ENCODE data around the gene PTPRA.

DNA sequence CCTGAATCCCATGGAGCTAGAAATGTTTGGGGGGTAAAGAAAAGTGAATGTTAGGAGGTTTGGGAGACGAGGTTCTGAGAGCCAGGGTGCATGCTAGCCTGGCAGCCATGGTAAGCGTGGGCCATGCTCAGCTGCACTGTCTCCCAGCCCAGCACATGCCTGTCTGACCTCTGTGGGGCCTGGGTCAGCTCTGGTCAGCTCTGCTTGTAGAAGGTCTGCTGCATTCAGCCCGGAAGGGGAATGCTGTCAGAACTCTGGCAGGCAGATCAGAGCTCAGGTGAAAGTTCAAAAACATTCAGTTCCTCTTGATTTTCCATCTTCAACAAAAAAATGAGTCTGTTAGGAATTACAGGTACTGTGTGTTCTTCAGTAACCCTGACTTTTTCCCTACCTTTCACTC lies 164.4 kb downstream of the PTPRA start:
- TF ChIP-seq CTCF (IDR thresholded peaks at IDR 0.05) (no peak), POLR2A (IDR thresholded peaks at IDR 0.05) (no peak)

All from right lobe of liver (tissue), 4 donors.